ENCODE results near the gene LDHD.

LDHD gene

GRCh38 chr16:75063549-75064088, 53.0 kb downstream of the LDHD start:
- DNase-seq (ENCODE audit: low spot score) = no peak

DNA sequence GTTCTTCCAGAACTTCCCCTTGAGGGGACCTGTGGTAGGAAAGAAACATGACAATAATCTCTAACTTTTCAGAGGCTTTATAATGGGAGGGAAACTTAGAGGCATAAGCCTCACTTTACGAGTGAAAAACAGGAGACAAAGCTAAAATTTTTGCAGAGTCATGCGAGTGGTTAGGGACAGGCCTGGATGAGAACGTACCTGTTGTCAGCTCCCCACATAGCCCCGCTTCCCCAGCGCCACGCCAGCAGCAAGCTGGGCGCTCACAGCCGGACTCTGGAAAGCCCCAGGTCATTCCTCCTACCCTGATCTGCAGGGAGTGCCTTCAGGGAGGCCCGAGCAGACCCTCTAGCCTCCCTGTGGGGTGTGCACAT, 53.6 kb downstream of the LDHD start:
- DNase-seq (ENCODE audit: low spot score) = no peak

DNA sequence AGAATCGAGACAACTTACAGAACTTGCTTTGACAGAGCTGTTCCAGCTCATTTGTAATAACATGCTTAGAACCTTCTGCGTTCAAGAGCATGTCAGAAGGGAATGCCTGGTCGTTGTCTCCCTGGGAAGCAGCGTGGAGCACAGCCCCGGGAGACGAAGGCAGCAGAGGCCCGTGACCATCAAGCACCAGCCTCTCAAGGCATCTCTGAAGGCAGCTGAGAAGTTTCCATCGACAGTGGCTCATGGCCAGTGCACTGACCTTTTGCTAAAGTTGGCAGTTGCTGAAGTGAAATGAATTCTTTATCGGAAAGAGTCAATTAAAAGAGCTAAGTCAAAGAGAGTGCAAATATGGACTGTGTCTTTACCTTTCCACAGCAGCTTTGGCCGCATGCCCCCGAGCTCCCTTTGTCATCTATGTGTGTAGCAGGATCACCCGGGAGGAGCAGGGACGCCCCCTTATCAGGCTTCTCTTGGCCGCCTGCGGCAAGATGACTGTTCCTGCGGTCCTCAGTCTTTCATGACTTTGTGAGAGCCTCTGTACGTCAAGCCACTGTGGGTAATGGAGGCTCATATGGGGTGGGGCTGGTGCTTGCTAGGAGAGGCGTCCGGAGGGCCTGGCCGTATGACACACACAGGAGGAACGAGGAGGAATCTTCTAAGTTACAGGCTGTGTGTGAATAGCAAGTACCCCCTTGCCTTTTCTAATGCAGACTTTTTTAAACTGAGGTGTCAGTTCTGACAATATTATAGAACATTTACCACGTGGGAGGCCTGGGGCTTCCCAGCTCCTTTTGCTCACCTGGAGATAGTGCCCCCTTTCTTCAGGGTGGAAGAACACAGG, 54.2 kb downstream of the LDHD start:
- no peak for DNase-seq (ENCODE audit: low spot score)

Data from SK-N-DZ (cell line).